Vagina (tissue), 2 donors: ENCODE results near the gene POMGNT2.

ENCODE experiments used
- POLR2AphosphoS5 ChIP-seq, 2 donors: sonication (generic); formaldehyde crosslinking; IDR thresholded peaks; one replicate each; pipeline ENCODE4 v1.9.0; 2017; ENCODE audit warnings: antibody characterized with exemption in 2 of 2, mild to moderate bottlenecking in 2 of 2, low read depth in 1 of 2; ENCODE audit not compliant: insufficient read depth in 1 of 2
- TF ChIP-seq, protein P1 (sequence below), 3 experiments: fragments of 450-650 bp in 2 of 3; fragments of 200-600 bp in 1 of 3; sonication (generic) in 1 of 3; IDR thresholded peaks; one replicate each; pipeline ENCODE4 v1.5.1; 2017 to 2019; ENCODE audit warnings: antibody characterized with exemption in 3 of 3, mild to moderate bottlenecking in 2 of 3, moderate library complexity in 2 of 3

GRCh38 chr3:43096761-43097160, 9.1 kb downstream of the POMGNT2 start:
- TF ChIP-seq, protein P1, sequence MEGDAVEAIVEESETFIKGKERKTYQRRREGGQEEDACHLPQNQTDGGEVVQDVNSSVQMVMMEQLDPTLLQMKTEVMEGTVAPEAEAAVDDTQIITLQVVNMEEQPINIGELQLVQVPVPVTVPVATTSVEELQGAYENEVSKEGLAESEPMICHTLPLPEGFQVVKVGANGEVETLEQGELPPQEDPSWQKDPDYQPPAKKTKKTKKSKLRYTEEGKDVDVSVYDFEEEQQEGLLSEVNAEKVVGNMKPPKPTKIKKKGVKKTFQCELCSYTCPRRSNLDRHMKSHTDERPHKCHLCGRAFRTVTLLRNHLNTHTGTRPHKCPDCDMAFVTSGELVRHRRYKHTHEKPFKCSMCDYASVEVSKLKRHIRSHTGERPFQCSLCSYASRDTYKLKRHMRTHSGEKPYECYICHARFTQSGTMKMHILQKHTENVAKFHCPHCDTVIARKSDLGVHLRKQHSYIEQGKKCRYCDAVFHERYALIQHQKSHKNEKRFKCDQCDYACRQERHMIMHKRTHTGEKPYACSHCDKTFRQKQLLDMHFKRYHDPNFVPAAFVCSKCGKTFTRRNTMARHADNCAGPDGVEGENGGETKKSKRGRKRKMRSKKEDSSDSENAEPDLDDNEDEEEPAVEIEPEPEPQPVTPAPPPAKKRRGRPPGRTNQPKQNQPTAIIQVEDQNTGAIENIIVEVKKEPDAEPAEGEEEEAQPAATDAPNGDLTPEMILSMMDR (IDR thresholded peaks at IDR 0.05) = no peak
- TF ChIP-seq POLR2AphosphoS5 (IDR thresholded peaks at IDR 0.05; ENCODE audit: insufficient read depth in 1 of 2, low read depth in 1 of 2) = no peak
